ENCODE data around the gene ZNF44. TPM values are rescaled to one million over a fixed set of nuclear protein-coding genes. Genes with fewer than 3 reads are reported as not detected.

ZNF44 gene
- total RNA-seq, 2 donors from 2014 or later, result 11.7 to 15.7 TPM

DNA sequence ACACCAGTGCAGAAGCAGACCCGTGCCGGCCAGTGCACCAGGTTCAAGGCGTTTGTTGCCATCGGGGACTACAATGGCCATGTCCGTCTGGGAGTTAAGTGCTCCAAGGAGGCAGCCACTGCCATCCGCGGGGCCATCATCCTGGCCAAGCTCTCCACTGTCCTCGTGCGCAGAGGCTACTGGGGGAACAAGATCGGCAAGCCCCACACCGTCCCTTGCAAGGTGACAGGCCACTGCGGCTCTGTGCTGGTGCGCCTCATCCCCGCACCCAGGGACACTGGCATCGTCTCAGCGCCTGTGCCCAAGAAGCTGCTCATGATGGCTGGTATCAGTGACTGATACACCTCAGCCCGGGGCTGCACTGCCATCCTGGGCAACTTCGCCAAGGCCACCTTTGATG lies 10.1 kb downstream of the ZNF44 start:
- peaks cover 6% of the 10 kb centered on the region for H3K36me3 Mint-ChIP-seq
- H3K27ac Mint-ChIP-seq, result no peak overlapping the region
- H3K9me3 Mint-ChIP-seq, result no peaks in the 10 kb centered on the region
- no peaks in the 10 kb centered on the region for H3K27me3 Mint-ChIP-seq
- no peak overlapping the region for H3K4me3 Mint-ChIP-seq
- DNase-seq (ENCODE audit: low spot score), result no peak
- peaks cover 21 to 29% of the 10 kb centered on the region in 2 donors for H3K4me1 Mint-ChIP-seq (ENCODE audit: low read depth in 2 of 2)
- ATAC-seq, result no peak

- H3K4me1 Mint-ChIP-seq (ENCODE audit: low read depth in 2 of 2), result peaks cover 17 to 25% of the 10 kb centered on the region in 2 donors
- H3K27me3 Mint-ChIP-seq, result no peaks in the 10 kb centered on the region
- no peak overlapping the region for H3K4me3 Mint-ChIP-seq
- peaks cover 6% of the 10 kb centered on the region for H3K36me3 Mint-ChIP-seq
- DNase-seq (ENCODE audit: low spot score) (no peak), ATAC-seq (no peak)
- no peaks in the 10 kb centered on the region for H3K9me3 Mint-ChIP-seq
- H3K27ac Mint-ChIP-seq, result no peak overlapping the region
Observed at GRCh38 chr19:12284226-12284625, 10.5 kb downstream of the ZNF44 start.

DNA sequence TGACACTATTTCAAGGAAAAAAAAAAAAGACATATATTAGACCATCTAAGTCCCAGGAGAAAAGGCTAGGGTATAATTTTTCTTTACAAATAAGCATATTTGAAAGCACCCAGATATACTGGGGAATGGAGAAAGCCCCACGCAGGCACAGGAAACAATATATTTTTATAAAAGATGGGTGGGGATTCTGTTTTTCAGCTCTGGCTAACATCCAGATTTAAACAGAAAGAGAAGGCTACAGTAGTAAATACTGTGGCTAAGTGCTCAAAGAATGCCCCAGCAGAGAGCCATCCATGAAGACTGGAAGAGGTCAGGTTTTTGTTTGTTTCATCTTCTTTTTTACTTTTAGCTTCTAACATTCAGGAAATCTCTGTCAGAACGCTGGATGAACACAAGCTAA lies 16.0 kb downstream of the ZNF44 start:
- H3K4me1 Mint-ChIP-seq (ENCODE audit: low read depth in 2 of 2), result peaks cover 15 to 27% of the 10 kb centered on the region in 2 donors
- DNase-seq (ENCODE audit: low spot score), result no peak
- H3K4me3 Mint-ChIP-seq, result no peak overlapping the region
- H3K9me3 Mint-ChIP-seq, result peaks cover 6% of the 10 kb centered on the region
- no peaks in the 10 kb centered on the region for H3K27me3 Mint-ChIP-seq
- peaks cover 41% of the 10 kb centered on the region for H3K36me3 Mint-ChIP-seq
- no peak for ATAC-seq
- peak overlapping the region in 1 of 2 donors; percentile 45 for H3K27ac Mint-ChIP-seq

DNA sequence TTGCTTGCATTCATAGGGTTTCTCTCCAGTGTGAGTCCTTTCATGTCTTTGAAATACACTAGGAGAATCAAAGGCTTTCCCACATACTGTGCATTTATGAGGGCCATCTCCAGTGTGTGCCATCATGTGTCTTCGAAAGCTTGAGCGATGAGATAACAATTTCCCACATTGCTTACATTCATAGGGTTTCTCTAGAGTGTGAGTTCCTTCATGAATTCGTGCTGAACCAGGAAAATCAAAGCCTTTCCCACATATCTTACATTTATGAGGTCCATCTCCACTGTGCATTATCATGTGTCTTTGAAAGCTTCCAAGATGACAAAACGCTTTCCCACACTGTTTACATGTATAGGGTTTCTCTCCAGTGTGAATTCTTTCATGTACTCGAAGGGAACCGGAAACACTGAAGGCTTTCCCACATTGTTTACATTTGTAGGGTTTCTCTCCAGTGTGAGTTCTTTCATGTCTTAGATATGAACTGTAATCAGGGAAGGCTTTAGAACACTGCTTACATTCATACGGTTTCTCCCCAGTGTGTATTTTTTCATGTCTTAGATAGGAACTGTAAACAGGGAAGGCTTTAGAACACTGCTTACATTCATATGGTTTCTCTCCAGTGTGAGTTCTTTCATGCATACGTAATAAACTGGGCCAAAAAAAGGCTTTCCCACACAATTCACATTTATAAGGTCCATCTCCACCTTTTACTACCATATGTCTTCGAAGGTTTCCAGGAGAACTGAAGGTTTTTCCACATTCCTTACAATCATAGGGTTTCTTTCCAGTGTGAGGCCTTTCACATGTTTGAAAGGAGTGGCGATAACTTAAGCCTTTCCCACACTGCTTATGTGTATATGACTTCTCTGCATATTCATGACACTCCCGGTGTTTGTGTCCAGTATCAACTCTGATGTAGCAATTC lies 21.4 kb downstream of the ZNF44 start:
- Mint-ChIP-seq H3K27ac (no peak overlapping the region), H3K4me3 (no peak overlapping the region), H3K27me3 (no peaks in the 10 kb centered on the region), H3K4me1 (ENCODE audit: low read depth in 2 of 2) (peaks cover 3 to 15% of the 10 kb centered on the region in 2 donors), H3K36me3 (peaks cover 67% of the 10 kb centered on the region), H3K9me3 (peaks cover 29% of the 10 kb centered on the region)
- ATAC-seq (no peak), DNase-seq (ENCODE audit: low spot score) (no peak)

- Mint-ChIP-seq H3K36me3 (peaks cover 66% of the 10 kb centered on the region), H3K4me1 (ENCODE audit: low read depth in 2 of 2) (peaks cover 0 to 14% of the 10 kb centered on the region in 2 donors), H3K27ac (no peak overlapping the region), H3K27me3 (no peaks in the 10 kb centered on the region), H3K4me3 (no peak overlapping the region), H3K9me3 (peaks cover 30% of the 10 kb centered on the region)
- no peak for ATAC-seq
- no peak for DNase-seq (ENCODE audit: low spot score)
Observed at GRCh38 chr19:12272386-12272785, 22.3 kb downstream of the ZNF44 start.

GRCh38 chr19:12270854-12271253 lies 23.8 kb downstream of the ZNF44 start:
- no peaks in the 10 kb centered on the region for H3K27me3 Mint-ChIP-seq
- H3K4me1 Mint-ChIP-seq (ENCODE audit: low read depth in 2 of 2), result peaks cover 0 to 3% of the 10 kb centered on the region in 2 donors
- peaks cover 51% of the 10 kb centered on the region for H3K36me3 Mint-ChIP-seq
- H3K9me3 Mint-ChIP-seq, result peaks cover 29% of the 10 kb centered on the region
- no peak overlapping the region for H3K27ac Mint-ChIP-seq
- no peak overlapping the region for H3K4me3 Mint-ChIP-seq
- DNase-seq (ENCODE audit: low spot score) (no peak), ATAC-seq (no peak)

- Mint-ChIP-seq H3K36me3 (peaks cover 38% of the 10 kb centered on the region), H3K4me1 (ENCODE audit: low read depth in 2 of 2) (peaks cover 0 to 5% of the 10 kb centered on the region in 2 donors), H3K27ac (no peak overlapping the region), H3K9me3 (peaks cover 18% of the 10 kb centered on the region), H3K27me3 (no peaks in the 10 kb centered on the region), H3K4me3 (no peak overlapping the region)
- ATAC-seq (no peak), DNase-seq (ENCODE audit: low spot score) (no peak)
Observed at GRCh38 chr19:12265921-12266704, 28.6 kb downstream of the ZNF44 start.

GRCh38 chr19:12261554-12261953 lies 33.1 kb downstream of the ZNF44 start:
- Mint-ChIP-seq H3K4me1 (ENCODE audit: low read depth in 2 of 2) (peaks cover 6 to 10% of the 10 kb centered on the region in 2 donors), H3K4me3 (no peak overlapping the region), H3K27me3 (no peaks in the 10 kb centered on the region), H3K9me3 (peaks cover 12% of the 10 kb centered on the region), H3K36me3 (peaks cover 25% of the 10 kb centered on the region), H3K27ac (no peak overlapping the region)
- DNase-seq (ENCODE audit: low spot score) (no peak), ATAC-seq (no peak)

DNA sequence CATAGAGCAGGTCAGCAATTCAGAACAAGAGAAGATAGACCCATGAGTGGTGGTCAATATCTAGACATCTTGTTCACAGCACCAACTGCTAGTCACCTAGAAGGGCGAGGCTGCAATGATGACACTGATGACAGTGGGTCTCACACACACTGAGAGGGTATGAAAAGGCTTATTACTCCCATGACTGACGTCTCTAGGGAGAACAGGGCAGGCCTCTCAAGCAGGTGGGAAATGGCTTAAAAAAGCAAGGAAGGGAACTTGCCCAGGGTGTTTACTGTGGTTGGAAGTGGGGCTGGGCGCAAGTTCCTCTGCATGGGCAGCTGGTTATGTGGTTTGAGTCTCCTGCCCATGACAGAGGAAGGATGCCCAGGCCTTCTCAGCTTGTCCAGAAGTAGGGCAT lies 33.8 kb downstream of the ZNF44 start:
- Mint-ChIP-seq H3K4me1 (ENCODE audit: low read depth in 2 of 2) (peaks cover 6 to 10% of the 10 kb centered on the region in 2 donors), H3K36me3 (peaks cover 25% of the 10 kb centered on the region), H3K27me3 (no peaks in the 10 kb centered on the region), H3K4me3 (no peak overlapping the region), H3K27ac (peak overlapping the region in 1 of 2 donors; percentile 60), H3K9me3 (peaks cover 12% of the 10 kb centered on the region)
- DNase-seq (ENCODE audit: low spot score) (no peak), ATAC-seq (no peak)

GRCh38 chr19:12260236-12260635 lies 34.4 kb downstream of the ZNF44 start:
- Mint-ChIP-seq H3K36me3 (peaks cover 20% of the 10 kb centered on the region), H3K4me3 (no peak overlapping the region), H3K4me1 (ENCODE audit: low read depth in 2 of 2) (peaks cover 6 to 13% of the 10 kb centered on the region in 2 donors), H3K9me3 (peaks cover 9% of the 10 kb centered on the region), H3K27ac (no peak overlapping the region), H3K27me3 (no peaks in the 10 kb centered on the region)
- DNase-seq (ENCODE audit: low spot score), result no peak
- no peak for ATAC-seq

GRCh38 chr19:12255372-12255771 lies 39.3 kb downstream of the ZNF44 start:
- Mint-ChIP-seq H3K4me1 (ENCODE audit: low read depth in 2 of 2) (peaks cover under 1 to 6% of the 10 kb centered on the region in 2 donors), H3K9me3 (peaks cover 5% of the 10 kb centered on the region), H3K36me3 (peaks cover 15% of the 10 kb centered on the region), H3K27me3 (no peaks in the 10 kb centered on the region), H3K27ac (peak overlapping the region in 1 of 2 donors; percentile 57), H3K4me3 (no peak overlapping the region)
- no peak for DNase-seq (ENCODE audit: low spot score)
- ATAC-seq, result no peak

- Mint-ChIP-seq H3K27me3 (no peaks in the 10 kb centered on the region), H3K4me1 (ENCODE audit: low read depth in 2 of 2) (no peaks in the 10 kb centered on the region), H3K36me3 (peaks cover 55% of the 10 kb centered on the region), H3K9me3 (peaks cover 11% of the 10 kb centered on the region), H3K4me3 (no peak overlapping the region), H3K27ac (no peak overlapping the region)
- no peak for ATAC-seq
- no peak for DNase-seq (ENCODE audit: low spot score)
Observed at GRCh38 chr19:12247644-12248222, 47.0 kb downstream of the ZNF44 start.

DNA sequence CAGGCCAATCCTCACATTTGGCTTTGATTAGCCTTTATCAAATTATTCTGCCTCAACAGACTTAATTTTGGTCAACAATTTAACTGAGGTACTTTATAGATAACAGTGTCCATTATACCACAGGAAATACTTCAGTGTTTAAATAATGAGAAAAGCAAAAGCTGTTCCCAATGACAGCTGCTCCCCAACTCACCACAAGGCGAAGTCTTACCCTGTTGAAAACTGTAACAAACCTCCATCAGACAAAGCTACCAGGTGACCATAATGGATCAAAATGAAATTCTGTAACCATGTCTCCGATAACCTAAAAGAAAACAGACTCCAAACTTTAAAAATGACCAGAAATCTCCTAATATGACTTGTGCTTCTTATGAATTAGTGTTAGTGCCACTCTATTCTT lies 50.3 kb downstream of the ZNF44 start:
- H3K27me3 Mint-ChIP-seq, result no peaks in the 10 kb centered on the region
- no peak for ATAC-seq
- peaks cover 54% of the 10 kb centered on the region for H3K36me3 Mint-ChIP-seq
- no peak for DNase-seq (ENCODE audit: low spot score)
- no peak overlapping the region for H3K27ac Mint-ChIP-seq
- no peak overlapping the region for H3K4me3 Mint-ChIP-seq
- no peaks in the 10 kb centered on the region for H3K4me1 Mint-ChIP-seq (ENCODE audit: low read depth in 2 of 2)
- peaks cover 6% of the 10 kb centered on the region for H3K9me3 Mint-ChIP-seq
